Suprapubic skin (tissue), 4 donors: Measurements from ENCODE around the gene TRIM3. TPM values are rescaled to one million over a fixed set of nuclear protein-coding genes. Genes with fewer than 3 reads are reported as not detected.

Experiments
- DNase-seq, 2 donors: peaks; one replicate each; pipeline ENCODE4 v3.0.0-alpha.2; 2019; ENCODE audit warnings: low spot score in 2 of 2
- H3K27ac ChIP-seq: fragments of 200-600 bp; sonication (generic); one replicate; pipeline ENCODE4 v1.5.1; 2019
- H3K27me3 ChIP-seq: fragments of 200-600 bp; sonication (generic); one replicate; pipeline ENCODE4 v1.5.1; 2019
- H3K36me3 ChIP-seq: fragments of 200-600 bp; sonication (generic); one replicate; pipeline ENCODE4 v1.5.1; 2019
- H3K4me1 ChIP-seq: fragments of 200-600 bp; sonication (generic); one replicate; pipeline ENCODE4 v1.5.1; 2019
- H3K4me3 ChIP-seq: fragments of 200-600 bp; sonication (generic); one replicate; pipeline ENCODE4 v1.5.1; 2019; ENCODE audit warnings: mild to moderate bottlenecking
- H3K9me3 ChIP-seq: fragments of 200-600 bp; sonication (generic); one replicate; pipeline ENCODE4 v1.5.1; 2019
- EP300 ChIP-seq: sonication (generic); formaldehyde crosslinking; IDR thresholded peaks from one replicate; pipeline ENCODE4 v1.6.1; 2017; ENCODE audit warnings: antibody characterized with exemption
- POLR2A ChIP-seq, 2 donors: fragments of 450-650 bp; IDR thresholded peaks; one replicate each; pipeline ENCODE4 v1.6.1; 2017; ENCODE audit warnings: antibody characterized with exemption in 2 of 2, mild to moderate bottlenecking in 2 of 2, moderate library complexity in 2 of 2
- POLR2AphosphoS5 ChIP-seq, 3 donors: sonication (generic); formaldehyde crosslinking; IDR thresholded peaks; one replicate each; pipeline ENCODE4 v1.6.1; 2017; ENCODE audit warnings: antibody characterized with exemption in 3 of 3
- WGBS: methylation state at CpG from one replicate; pipeline ENCODE4 v1.1.5; 2018; 5-methylcytosine and 5-hydroxymethylcytosine counted together
- total RNA-seq, 4 donors: library from RNA; depleted of rRNA; stranded (reverse); fragments of >200 nt; gene quantifications; one replicate each; pipeline ENCODE4 v1.1.0, GENCODE V29; 2016
- TF ChIP-seq, protein P1 (sequence below), 2 donors: fragments of 200-600 bp in 1 of 2; fragments of 450-650 bp in 1 of 2; sonication (generic) in 1 of 2; IDR thresholded peaks; one replicate each; pipeline ENCODE4 v1.5.1; 2016 to 2019; ENCODE audit warnings: antibody characterized with exemption in 2 of 2, mild to moderate bottlenecking in 1 of 2, moderate library complexity in 1 of 2

Gene TRIM3
- total RNA-seq, 4 donors from 2014 or later, result 20.0 to 40.2 (median 32.2) TPM

DNA sequence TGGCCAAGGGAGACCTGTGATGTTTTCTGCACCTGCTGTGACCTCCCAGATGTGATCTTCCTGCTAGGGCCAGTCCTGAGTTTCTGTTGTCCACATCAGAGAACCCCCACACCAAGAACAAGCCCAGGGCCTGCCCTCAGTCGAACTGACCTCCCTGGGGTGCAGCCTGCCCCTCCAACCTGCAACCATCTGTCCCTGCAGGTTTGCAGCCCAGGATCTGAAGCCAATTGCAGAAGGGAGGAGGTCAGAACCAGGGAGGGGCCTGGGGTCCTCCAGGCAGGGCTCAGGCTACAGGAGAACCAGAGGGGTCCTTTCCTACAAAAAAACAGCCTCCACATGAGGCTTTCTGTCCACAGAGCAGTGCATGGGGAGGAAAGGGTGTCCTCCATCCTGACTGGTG lies 807 bp downstream of the TRIM3 start:
- Histone ChIP-seq H3K4me3 (peak overlapping the region; percentile 69), H3K4me1 (peaks cover 31% of the 10 kb centered on the region), H3K27ac (no peak overlapping the region), H3K36me3 (peaks cover 17% of the 10 kb centered on the region), H3K27me3 (no peaks in the 10 kb centered on the region), H3K9me3 (no peaks in the 10 kb centered on the region)
- no peak for DNase-seq
- WGBS, result no CpG with 5 or more reads among the region's 1 CpG
- TF ChIP-seq POLR2A (IDR thresholded peaks at IDR 0.05), result no peak
- TF ChIP-seq POLR2AphosphoS5 (IDR thresholded peaks at IDR 0.05), result no peak
- TF ChIP-seq, protein P1, sequence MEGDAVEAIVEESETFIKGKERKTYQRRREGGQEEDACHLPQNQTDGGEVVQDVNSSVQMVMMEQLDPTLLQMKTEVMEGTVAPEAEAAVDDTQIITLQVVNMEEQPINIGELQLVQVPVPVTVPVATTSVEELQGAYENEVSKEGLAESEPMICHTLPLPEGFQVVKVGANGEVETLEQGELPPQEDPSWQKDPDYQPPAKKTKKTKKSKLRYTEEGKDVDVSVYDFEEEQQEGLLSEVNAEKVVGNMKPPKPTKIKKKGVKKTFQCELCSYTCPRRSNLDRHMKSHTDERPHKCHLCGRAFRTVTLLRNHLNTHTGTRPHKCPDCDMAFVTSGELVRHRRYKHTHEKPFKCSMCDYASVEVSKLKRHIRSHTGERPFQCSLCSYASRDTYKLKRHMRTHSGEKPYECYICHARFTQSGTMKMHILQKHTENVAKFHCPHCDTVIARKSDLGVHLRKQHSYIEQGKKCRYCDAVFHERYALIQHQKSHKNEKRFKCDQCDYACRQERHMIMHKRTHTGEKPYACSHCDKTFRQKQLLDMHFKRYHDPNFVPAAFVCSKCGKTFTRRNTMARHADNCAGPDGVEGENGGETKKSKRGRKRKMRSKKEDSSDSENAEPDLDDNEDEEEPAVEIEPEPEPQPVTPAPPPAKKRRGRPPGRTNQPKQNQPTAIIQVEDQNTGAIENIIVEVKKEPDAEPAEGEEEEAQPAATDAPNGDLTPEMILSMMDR (IDR thresholded peaks at IDR 0.05), result no peak
- no peak for TF ChIP-seq EP300

DNA sequence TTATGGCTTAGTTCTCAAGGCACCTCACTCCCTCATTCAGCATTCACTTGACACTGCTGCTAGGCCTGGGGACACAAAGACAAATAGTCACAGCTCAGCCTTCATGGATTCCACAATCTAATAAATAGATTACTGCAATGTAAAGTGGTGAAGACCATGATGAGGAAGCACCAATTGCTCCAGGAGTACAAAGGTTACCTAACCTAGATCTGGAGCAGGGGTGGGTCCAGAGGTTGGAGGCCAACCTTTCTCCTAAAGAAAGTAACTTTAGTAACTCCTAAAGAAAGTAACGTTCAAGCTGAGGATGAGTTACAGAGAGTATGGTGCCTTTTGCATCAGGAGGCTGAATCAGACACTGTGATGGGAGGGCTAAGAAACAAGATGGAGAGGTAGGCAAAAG lies 4.1 kb downstream of the TRIM3 start:
- Histone ChIP-seq H3K9me3 (no peaks in the 10 kb centered on the region), H3K36me3 (peaks cover 7% of the 10 kb centered on the region), H3K27me3 (no peaks in the 10 kb centered on the region), H3K27ac (peak overlapping the region; percentile 34), H3K4me1 (peaks cover 28% of the 10 kb centered on the region), H3K4me3 (no peak overlapping the region)
- WGBS, result 96% methylated on average over 1 of the region's 1 CpG
- no peak for TF ChIP-seq POLR2A (IDR thresholded peaks at IDR 0.05)
- TF ChIP-seq EP300, result no peak
- TF ChIP-seq, protein P1 (IDR thresholded peaks at IDR 0.05), result no peak
- no peak for TF ChIP-seq POLR2AphosphoS5 (IDR thresholded peaks at IDR 0.05)
- no peak for DNase-seq

DNA sequence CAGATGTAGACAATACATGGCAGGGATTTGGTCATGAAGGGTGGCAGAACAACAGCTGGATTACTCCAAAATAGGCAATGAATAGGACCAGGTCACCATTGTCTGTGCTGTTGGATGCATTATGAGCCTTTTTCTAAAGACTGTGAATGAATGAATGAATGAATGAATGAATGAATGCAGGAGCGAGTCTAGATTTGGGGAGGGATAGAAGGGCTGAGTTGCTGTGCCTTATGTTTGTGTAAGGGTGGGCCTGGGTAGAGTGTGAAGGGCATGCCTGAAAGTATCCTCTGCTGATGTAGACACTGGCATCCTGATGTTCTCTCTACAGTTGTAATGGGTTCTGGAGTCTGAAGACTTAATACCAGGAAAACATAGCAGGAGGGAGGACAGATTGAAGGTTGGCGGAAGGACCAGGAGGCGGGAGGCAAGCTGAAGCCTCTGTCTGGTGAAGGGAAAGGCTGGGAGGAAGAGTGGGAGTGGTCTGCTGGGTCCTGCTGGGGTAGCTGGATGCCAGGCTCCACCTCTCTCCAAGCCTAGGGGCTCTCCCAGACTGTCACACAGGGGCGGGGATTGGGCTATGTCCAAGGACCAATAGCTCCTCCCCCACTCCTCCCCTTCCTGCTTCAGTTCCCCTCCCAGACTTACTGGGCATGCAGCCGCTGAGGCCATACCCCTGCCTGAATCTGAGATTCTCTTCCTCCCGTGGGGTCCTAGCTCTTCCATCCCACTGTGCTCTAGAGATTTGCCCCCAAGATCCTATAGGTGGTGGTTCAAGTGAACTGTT lies 4.8 kb downstream of the TRIM3 start:
- H3K4me1 ChIP-seq, result peaks cover 21% of the 10 kb centered on the region
- no peaks in the 10 kb centered on the region for H3K27me3 ChIP-seq
- H3K9me3 ChIP-seq, result no peaks in the 10 kb centered on the region
- TF ChIP-seq POLR2A (IDR thresholded peaks at IDR 0.05) (no peak), EP300 (no peak), POLR2AphosphoS5 (IDR thresholded peaks at IDR 0.05) (no peak)
- TF ChIP-seq, protein P1 (IDR thresholded peaks at IDR 0.05), result no peak
- H3K27ac ChIP-seq, result peak overlapping the region; percentile 34
- 29% methylated on average over 6 of the region's 6 CpGs for WGBS
- no peak overlapping the region for H3K4me3 ChIP-seq
- H3K36me3 ChIP-seq, result peaks cover 14% of the 10 kb centered on the region
- peak; percentile 89 to 91 for DNase-seq

DNA sequence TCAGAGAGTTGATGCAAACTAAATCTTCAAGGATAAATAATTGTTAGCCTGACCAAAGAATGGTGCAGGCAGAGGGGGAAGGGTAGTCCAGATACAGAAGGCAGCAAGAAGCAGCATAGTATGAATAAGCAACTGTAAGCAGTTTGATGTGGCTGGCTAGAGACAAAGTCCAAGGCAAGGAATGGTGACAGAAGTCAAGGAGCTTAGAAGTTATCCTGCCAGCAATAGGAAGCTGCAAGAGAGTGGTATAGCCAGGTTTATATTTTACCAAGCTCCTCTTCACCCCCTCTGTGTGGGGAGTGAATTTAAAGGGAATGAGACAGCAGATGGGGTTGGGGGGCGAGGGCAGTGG lies 14.7 kb downstream of the TRIM3 start:
- H3K4me1 ChIP-seq, result no peaks in the 10 kb centered on the region
- H3K27me3 ChIP-seq, result no peaks in the 10 kb centered on the region
- no peak overlapping the region for H3K27ac ChIP-seq
- H3K4me3 ChIP-seq, result no peak overlapping the region
- no peak for TF ChIP-seq POLR2A (IDR thresholded peaks at IDR 0.05)
- TF ChIP-seq, protein P1 (IDR thresholded peaks at IDR 0.05), result no peak
- no peak for TF ChIP-seq EP300
- no peak for TF ChIP-seq POLR2AphosphoS5 (IDR thresholded peaks at IDR 0.05)
- H3K9me3 ChIP-seq, result no peaks in the 10 kb centered on the region
- peaks cover 67% of the 10 kb centered on the region for H3K36me3 ChIP-seq
- DNase-seq, result no peak
- WGBS, result 68% methylated on average over 1 of the region's 1 CpG

DNA sequence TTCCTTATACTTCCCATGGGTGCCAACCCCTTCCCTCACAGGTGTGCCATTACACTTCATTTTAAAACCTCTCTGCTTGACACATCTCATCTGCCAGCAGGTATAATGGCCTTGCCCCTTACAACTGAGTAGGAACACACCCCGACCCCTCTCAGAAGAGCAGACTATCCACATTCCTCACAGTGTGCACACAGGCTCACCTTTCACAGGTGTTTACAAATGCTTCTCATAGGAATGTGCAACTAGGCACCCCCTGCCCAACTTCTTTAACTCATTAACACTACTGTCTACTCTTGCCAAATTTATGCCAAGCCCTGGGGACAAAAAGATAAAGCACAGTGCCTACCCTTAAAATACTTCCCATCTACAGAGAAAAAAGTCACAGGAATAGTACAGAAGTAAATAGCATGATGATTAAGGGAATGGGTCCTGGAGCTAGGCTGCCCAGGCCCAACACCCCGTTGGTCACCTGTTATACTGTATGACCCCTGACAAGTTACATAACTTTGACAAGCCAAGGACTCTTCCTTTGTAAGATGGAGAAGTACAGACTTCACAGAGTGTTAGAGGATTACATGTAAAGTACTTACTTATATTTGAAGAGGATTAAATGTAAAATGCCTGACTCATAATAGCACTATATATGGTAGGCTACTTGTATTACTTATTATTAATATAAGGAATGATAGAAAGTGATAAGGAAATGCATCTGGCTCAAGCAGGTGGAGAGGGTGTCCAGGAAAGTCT lies 15.2 kb downstream of the TRIM3 start:
- DNase-seq, result no peak
- H3K27me3 ChIP-seq, result no peaks in the 10 kb centered on the region
- H3K36me3 ChIP-seq, result peaks cover 67% of the 10 kb centered on the region
- H3K4me3 ChIP-seq, result no peak overlapping the region
- no peaks in the 10 kb centered on the region for H3K4me1 ChIP-seq
- 74% methylated on average over 2 of the region's 2 CpGs for WGBS
- TF ChIP-seq EP300 (no peak), POLR2AphosphoS5 (IDR thresholded peaks at IDR 0.05) (no peak), POLR2A (IDR thresholded peaks at IDR 0.05) (no peak)
- TF ChIP-seq, protein P1 (IDR thresholded peaks at IDR 0.05), result no peak
- no peak overlapping the region for H3K27ac ChIP-seq
- no peaks in the 10 kb centered on the region for H3K9me3 ChIP-seq
